ENCODE data around the gene PUS1.
A peak's percentile ranks its signal among the peaks of the same experiment; 100 is the strongest.
"Not testable (repeated sequence)": the region's sequence is repeated elsewhere in the genome, so short reads cannot be mapped to it uniquely, and the experiment has no call there.

The PUS1 gene

DNA sequence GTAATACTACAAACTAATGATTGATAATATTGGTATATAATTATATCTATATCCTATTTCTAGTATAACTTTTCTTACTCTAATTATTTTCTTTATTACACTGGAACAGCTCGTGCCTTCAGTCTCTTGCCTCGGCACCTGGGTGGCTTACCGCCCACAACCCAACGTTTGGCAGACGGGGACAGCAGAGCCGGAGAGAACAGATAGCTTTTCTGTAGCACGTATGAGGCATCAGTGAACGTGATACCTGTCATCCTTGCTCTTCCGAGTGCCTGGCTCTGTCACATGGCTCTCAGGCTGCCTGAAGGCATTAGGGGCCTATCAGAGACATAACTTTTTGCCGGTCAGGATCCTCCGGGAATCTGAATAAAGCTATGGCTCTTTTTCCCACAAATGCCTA lies 5.5 kb downstream of the PUS1 start:
- DNase-seq (ENCODE audit: low read depth) = no peak

DNA sequence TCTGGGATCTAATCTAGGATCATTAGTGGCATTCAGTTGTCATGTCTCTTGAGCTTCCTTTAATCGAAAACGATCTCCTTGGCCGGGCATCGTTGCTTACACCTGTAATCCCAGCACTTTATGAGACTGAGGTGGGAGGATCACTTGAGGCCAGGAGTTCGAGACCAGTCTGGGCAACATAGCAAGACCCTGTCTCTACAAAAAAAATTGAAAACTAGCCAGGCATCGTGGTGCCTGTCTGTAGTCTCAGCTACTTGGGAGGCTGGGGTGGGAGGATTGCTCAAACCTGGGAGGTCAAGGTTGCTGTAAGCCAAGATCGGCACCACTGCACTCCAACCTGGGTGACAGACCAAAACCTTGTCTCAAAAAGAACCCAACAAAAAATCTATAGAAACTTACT lies 9.0 kb downstream of the PUS1 start:
- no peak for DNase-seq (ENCODE audit: low read depth)

DNA sequence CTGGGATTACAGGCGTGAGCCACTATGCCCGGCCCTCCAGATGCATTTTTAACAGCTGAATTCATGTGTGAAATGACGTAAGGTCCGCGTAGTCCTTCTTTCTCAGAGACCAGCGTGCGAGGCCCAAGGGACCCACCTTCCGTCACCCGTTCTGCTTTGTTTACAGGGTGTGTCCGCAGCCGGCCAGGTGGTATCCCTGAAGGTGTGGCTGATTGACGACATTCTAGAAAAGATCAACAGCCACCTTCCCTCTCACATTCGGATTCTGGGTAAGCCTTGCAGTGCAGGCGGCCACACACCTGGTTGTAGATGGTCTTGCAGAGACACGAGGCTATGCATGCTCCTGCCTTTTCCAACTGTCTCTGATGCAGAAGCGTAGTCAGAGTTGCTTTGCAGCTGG lies 9.9 kb downstream of the PUS1 start:
- no peak for DNase-seq (ENCODE audit: low read depth)

DNA sequence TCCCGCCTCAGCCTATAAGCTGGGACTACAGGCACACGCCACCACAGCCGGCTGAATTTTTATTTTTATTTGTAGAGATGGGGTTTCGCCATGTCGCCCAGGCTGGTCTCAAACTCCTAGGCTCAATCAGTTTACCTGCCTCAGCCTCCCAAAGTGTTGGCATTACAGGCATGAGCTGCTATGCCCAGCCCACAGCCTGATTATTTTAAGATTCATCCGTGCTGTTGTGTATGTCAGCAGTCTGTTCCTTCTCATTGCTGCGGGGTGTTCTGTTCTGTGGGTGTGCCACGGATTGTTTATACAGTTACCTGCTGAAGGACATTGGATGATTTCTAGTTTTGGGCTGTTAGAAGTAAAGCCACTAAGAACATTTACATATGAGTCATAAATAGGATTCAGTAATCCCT lies 11.1 kb downstream of the PUS1 start:
- no peak for DNase-seq (ENCODE audit: low read depth)

DNA sequence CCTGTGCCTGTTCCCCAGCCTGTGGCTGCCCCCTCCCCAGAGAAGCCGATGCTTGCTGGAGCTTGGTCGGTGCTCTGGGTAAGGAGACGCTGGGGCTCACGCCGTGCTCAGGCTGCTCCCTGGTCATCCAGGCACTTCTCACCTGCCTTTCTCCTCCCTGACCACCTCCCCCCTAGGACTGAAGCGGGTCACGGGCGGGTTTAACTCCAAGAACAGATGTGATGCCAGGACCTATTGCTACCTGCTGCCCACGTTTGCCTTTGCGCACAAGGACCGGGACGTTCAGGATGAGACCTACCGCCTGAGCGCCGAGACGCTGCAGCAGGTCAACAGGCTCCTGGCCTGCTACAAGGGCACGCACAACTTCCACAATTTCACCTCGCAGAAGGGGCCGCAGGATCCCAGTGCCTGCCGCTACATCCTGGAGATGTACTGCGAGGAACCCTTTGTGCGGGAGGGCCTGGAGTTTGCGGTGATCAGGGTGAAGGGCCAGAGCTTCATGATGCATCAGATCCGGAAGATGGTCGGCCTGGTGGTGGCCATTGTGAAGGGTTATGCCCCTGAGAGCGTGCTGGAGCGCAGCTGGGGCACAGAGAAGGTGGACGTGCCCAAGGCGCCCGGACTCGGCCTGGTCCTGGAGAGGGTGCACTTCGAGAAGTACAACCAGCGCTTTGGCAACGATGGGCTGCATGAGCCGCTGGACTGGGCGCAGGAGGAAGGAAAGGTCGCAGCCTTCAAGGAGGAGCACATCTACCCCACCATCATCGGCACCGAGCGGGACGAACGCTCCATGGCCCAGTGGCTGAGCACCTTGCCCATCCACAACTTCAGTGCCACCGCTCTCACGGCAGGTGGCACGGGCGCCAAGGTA lies 12.3 kb downstream of the PUS1 start:
- DNase-seq (ENCODE audit: low read depth) = no peak

DNA sequence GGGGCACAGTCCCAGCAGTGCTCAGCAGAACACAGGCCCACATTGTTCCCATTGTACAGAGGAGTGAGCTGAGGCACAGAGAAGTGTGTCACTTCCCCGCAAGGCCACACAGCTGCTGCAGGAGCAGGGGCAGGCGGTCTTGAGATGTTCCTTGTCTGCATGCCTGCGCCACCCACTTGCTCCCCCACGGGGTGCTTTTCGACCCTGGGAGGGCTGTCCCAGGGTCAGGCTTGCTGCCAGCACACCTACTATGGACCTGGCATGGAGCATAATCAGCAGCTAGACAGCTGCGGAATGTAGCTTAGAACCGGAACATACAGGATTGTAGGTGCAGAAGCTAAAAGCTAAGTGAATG lies 12.9 kb downstream of the PUS1 start:
- no peak for DNase-seq (ENCODE audit: low read depth)

DNA sequence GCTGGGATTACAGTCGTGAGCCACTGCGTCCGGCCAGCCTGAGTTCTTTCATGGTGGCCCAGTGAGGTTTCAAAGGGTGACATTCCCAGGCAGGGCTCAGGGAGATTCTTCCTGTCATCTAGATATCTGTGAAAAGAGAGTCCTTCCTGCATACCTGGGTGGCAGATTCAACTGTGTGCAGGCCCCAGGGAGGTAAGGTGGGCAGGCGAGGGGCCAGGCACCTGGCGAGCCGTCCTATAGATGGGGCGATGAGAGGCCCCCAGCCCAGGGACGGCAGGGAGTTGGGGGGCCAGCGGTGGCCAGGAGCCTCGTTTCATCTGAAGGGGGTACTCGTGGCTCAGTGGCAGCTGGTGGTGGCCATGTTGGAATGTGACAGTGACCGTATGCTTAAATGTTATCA lies 13.6 kb downstream of the PUS1 start:
- DNase-seq (ENCODE audit: low read depth) = no peak

DNA sequence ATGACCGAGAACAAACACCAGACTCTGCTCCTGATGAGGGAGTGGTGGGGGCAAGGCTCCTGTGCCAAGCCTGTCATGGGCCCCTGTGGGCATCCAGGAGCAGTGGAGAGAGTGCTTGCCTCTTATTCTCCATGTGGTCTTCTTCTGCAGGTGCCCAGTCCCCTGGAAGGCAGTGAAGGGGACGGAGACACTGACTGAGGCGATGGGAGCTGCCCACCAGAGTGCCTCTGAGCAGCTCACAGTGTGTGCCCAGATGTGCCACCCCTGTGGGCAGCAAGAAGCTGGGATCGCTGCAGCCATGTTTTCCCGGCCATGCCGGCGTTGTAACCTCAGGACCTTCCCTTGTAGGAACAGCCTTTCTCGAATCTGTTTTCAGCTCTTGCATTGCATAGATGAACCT lies 14.3 kb downstream of the PUS1 start:
- DNase-seq (ENCODE audit: low read depth) = no peak

DNA sequence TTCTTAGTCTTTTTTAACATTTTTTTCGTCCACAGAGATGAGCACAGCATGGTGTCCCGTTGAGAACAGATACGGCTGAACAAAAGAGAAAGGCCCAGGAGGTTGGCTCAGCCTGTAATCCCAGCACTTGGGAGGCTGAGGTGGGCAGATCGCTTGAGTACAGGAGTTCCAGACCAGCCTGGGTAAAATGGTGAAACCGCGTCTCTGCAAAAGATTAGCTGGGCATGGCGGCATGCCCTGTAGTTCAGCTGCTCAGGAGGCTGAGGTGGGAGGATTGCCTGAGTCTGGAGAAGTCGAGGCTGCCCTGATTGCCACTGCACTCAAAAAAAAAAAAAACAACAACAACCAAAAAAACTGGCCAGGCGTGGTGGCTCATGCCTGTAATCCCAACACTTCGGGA lies 14.8 kb downstream of the PUS1 start:
- no peak for DNase-seq (ENCODE audit: low read depth)

DNA sequence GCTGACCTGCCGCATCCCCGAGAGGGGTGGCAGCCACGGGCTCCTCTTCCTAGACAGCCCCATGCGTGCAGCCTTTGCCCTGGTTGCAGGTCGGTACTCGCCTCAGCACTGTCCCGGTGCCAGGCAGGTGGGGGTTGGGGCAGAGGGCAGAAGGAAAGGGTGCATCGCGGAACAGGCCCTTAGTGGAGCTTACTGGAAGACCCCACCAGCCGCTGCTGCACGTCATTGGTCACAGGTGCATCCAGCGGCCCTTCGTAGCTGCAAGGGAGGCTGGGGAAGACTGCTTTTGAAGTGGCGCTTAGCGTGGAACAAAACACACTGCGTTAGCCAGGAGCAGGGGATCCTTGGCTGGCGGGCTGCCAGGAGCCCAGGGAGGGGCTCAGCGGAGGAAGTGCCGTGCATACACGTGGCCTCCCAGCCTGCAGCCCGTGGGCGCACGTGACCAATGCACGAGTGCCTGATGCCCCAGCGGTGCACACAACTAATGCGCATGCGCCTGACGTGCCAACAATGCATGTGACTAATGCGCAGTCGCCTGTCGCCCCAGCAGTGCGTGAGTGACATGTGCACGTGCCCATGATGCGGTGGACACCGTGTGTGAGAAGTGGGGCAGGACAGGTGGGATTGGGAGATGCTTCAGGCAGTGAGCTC lies 15.7 kb downstream of the PUS1 start:
- DNase-seq (ENCODE audit: low read depth) = no peak

DNA sequence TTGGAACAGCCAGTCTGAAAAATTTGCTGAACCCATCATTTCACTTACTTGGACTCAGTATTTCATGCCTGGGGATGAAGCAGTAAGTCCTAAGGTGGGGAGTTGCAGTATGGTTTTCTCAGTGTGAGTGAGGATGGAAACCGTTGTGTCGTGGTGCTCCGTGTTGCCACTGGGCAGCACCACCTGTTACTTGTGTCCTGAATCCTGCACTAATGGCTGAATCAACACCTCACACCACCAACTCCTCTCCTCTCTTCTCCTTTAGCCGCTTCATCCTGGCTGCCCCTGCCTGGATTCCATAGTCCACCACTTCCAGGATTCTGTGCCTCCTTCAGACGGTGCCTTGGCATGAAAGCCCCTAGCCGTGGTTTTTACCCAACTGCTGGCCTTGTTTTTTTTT lies 17.7 kb downstream of the PUS1 start:
- no peak for DNase-seq (ENCODE audit: low read depth)

DNA sequence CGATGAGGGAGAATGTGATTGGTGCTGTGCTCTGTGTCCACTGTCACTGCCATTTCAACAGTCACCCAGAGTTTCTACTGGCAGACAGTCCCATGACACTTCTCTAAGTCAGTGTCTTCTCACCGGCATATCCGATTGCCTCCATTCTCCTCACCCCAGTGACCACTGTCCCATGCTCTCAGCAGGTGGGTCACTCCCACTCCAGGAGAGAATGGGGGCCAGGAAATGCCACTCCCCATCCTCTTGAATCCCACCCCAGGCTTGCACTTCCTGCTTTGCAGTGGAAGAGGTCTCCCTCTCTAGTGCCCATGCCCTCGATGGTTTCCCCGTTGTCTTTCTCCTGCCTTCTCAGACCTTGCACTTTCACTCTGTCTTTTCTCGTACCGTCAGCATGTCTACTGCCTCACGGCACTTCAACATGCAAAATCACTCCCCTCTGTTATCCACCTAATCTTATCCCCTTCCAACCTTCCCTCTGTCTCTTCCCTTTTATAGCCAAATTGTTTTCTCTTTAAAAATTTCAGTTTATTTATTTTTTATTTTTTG lies 18.5 kb downstream of the PUS1 start:
- DNase-seq (ENCODE audit: low read depth) = no peak

DNA sequence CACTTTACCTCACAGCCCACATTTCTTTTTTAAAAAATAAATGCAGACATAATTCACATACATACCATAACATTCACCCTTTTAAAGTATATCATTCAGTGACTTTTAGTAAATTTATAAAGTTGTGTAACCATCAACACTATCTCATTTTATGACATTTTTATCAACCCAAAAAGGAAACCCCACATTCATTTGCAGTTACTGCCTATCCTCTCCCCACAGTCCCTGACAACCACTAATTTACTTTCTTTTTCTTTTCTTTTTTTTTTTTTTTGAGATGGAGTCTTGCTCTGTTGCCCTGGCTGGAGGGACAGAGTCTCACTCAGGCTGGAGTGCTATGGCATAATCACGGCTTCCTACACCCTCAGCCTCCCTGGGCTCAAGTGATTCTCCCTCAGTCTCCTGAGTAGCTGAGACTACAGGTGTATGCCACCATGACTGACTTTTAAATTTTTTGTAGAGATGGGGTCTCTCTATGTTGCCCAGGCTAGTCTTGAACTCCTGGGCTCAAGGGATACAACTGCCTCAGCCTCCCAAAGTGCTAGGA lies 19.2 kb downstream of the PUS1 start:
- DNase-seq (ENCODE audit: low read depth) = no peak

DNA sequence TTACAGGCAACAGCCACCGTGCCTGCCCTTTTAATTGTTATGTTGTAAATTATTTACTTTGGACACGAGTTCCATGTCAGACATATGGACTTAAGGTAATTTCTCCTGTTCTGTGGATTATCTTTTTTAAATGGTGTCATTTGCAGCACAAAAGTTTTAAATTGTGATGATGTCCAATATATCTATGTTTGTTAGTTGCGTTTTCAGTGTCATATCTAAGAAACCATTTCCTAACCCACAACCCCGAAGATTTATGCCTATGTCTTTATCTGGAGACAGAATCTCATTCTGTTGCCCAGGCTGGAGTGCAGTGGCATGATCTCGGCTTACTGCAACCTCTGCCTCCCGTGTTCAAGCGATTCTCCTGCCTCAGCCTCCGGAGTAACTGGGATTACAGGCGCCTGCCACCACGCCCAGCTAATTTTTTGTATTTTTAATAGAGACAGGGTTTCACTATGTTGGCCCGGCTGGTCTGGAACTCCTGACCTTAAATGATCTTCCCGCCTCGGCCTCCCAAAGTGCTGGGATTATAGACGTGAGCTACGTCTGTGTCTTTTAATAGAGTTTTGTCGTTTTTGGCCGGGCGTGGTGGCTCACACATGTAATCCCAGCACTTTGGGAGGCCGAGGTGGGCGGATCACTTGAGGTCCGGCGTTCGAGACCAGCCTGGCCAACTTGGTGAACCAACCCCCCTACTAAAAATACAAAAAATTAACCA lies 19.8 kb downstream of the PUS1 start:
- DNase-seq (ENCODE audit: low read depth) = not testable (repeated sequence)

DNA sequence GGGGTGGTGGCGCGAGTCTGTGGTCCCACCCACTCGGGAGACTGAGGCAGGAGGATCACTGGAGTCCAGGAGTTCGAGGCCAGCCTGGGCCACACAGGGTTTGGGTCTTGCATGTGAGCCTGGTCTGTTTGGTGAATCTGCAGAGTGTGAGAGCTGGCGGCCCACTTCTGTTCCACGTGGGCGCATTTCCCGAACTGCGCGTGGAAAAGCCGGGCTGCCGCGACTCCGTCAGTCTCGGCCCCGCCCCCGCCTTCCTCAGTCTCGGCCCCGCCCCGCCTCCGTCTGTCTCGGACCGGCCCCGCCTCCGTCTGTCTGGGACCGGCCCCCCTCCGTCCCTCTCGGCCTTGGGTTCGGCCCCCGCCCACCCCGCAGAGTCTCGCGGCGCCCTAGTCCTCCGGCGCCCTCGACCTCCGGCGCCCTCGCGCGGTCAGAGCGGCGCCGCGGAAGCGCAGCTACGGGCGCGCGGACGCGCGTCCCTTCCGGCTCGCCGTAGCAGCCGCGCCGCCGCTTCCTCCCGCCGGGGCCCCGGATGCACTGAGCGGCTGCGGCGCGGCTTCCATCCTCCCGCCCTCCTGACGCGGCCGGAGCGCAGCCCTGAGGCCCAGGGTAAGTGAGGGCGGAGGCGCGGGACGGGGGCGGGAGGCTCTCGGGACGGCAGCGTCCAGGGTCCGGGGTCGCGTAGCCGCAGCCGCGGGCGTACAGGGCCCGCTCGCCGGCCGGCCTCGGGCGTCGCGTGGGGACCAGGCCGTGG lies 20.5 kb downstream of the PUS1 start, which contains the start of gene EP400:
Gene EP400 (plus strand): TSS at position 512 of the 751 bp plus-strand sequence. CDS start 10,678 bp downstream, outside the sequence.
- DNase-seq (ENCODE audit: low read depth) = peak; percentile 98

DNA sequence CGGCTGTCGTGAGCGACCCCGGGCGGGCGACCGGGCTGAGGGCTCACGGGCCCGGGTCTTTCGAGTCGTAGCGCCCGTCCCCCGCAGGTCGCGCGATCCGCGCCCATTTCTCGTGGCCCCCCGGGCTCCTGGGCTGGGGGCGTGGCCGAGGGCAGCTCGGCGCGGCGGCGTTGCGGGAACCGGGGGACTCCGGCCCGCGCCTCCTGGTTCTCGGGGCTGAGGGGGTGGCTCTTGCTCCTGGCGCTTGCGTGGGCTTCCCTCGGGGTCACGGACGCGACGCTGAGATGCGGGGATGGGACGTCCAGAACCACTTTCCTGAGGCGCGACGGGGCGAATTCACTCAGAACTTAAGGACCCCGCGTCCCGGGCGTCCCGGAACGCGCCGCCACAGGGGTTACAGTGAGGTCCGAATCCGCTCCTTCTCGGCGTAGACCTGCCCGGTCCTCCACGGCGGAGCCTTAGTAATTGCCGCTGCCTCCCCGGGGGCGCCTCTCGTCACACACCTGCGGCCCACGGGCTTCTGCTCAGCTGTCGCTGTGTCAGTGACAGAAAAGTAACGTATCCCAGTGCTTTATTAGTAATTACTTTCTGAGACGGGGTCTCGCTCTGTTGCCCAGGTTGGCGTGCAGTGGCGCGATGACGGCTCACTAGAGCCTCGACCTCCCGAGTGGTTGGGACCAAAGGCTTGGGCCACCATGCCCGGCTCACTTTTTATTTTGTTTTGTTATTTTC lies 21.3 kb downstream of the PUS1 start:
- peak; percentile 57 for DNase-seq (ENCODE audit: low read depth)

DNA sequence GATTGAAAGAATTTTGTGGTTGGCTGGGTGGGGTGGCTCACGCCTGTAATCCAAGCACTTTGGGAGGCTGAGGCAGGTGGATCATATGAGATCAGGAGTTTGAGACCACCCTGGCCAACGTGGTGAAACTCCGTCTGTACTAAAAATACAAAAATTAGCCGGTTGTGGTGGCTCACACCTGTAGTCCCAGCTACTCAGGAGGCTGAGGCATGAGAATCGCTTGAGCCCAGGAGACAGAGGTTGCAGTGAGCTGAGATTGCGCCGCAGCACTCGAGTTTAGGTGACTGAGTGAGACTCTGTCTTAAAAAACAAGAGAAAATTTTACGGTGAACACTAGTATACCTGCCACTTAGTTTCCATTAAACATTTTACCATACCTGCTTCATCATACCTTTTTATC lies 24.7 kb downstream of the PUS1 start:
- not testable (repeated sequence) for DNase-seq (ENCODE audit: low read depth)

DNA sequence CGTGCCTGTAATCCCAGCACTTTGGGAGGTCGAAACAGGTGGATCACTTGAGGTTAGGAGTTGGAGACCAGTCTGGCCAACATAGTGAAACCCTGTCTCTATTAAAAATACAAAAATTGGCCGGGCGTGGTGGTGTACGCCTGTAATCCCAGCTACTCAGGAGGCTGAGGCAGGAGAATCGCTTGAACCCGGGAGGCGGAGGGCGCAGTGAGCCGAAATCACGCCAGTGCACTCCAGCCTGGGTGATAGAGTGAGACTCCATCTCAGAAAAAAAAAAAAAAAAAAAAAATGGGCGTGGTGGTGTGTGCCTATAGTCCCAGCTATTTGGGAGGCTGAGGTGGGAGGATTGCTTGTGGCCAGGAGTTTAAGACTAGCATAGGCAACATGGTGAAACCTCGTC lies 25.4 kb downstream of the PUS1 start:
- DNase-seq (ENCODE audit: low read depth) = not testable (repeated sequence)

DNA sequence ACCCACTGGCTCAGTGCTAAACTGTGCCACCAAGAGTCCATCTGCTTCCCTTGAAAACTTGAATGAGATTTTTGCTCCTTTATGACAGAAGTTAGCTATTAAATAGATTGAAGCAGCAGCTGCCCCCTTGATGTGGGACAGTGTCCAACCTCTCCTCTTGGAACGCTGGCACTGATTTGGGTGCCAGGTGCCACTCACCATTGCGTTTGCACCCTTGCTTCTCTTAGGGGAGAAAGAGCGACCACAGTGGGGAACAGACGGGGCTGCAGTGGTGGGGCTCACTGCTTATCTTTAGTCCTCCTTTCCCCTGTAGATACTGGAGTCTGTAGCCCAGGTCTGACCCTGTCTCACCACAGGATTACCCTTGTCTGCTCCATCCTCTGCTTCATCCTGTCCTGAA lies 30.0 kb downstream of the PUS1 start:
- no peak for DNase-seq (ENCODE audit: low read depth)

DNA sequence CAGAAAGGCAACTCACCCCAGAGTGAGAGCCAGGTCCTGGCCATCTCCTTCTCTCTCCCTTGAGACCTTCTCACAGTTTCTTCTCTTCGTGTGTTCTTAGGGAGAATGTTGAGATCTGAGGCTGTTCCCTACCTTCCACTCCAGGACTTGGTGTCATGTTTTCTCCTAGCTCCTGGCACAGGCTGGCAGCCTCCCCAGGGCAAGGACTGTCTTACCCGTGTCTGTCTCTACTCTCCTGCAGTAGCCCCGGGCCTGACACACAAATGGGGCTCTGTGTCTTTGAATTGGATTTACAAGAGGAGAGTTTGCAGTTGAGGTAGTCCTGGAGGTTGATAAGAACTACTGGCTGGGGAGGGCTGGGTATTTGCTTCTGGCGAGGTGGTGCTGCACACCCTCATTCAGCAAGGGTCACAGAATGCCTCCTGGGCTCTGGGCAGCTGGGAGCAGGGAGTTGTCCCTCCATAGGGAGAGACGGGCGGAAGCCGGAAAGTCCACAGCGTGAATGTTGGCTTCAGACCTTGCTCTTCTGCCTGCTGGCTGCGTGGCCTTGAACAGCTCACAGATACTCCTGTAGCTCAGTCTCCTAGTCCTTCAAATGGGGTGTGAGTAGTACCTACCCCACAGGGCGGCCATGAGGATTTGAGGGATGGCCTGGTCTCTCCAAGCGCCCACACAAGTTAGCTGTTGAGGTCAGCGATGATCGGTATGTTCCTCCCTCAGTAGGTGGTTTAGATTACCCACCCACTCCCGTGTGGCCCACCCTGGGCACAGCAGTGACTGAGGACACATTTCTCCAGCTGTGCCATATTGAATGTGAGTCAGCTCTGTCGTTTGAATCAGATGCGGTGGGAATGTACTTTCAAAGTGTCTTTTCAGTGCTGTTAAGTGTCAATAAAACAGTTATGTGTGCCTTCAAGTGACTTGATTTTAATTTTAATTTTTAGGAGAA lies 30.8 kb downstream of the PUS1 start:
- DNase-seq (ENCODE audit: low read depth) = no peak
